RCC 7860 (cell line): ENCODE measurements around the gene SEPTIN5.

Experiments used
- DNase-seq: peaks from one replicate; pipeline ENCODE4 v3.0.0-alpha.2; 2015; ENCODE audit warnings: low spot score
- FAIRE-seq: peaks from 2 replicates; lab custom pipeline; 2012; peaks lifted over from hg19 to GRCh38; lab: Jason Lieb, UNC

SEPTIN5 gene

GRCh38 chr22:19704355-19705015 is 9.8 kb upstream of the SEPTIN5 start:
- no peak for FAIRE-seq
- no peak for DNase-seq

DNA sequence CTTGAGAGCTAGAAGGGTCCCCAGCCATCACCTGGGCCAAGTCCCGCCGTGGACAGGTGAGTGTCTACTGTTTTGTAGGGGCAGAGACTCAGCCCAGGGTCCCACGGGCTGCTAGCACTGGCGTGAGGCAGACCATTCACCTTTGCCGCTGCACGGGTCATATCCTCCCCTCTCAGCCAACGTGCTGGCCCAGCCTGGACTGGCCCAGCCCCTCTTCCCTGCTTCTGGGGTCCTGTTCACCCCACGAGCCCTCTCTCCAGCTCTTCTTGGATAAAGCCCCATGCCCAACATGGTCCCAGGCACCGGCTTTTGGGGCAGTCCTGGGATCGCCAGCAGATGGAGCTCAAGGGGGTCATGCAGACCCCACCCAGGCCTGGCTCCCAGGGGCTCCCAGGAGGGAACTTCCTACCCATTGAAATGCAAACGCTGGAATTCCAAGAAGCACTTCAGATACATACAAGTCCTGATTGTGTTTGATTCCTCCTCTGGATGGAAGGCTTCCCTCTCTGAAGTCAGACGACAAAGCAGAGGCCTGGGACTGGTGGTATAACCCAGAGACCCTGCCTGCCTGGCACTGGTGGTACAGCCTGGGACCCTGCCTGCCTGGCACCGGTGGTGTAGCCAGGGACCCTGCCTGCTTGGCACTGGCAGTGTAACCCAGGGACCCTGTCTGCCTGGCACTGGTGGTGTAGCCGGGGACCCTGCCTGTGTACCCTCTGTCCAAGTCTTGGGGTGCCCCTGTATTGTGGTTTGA is 8.9 kb upstream of the SEPTIN5 start:
- DNase-seq (no peak), FAIRE-seq (no peak)

DNA sequence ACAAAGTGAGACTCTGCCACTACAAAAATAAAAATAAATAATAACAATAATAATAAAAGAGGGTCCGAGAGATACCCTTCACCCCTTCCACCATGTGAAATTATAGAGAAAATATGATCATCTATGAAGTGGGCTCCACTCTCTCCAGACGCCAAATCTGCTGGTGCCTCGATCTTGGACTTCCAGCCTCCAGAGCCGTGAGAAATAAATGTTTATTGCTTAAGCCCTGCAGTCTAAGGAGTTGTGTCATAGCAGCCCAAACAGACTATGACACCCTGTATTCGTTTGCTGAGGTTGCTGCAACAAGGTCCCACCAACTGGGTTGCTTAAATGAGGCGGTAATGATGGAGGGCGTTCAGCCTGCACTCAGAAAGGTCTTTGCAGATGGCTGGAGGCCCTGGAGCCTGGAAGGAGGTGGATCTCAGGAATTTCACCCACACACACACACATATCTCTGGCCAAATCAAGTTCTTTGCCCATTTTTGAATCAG is 7.6 kb upstream of the SEPTIN5 start:
- DNase-seq (no peak), FAIRE-seq (no peak)

- FAIRE-seq (no peak), DNase-seq (no peak)
These were observed 6.7 kb upstream of the SEPTIN5 start for GRCh38 chr22:19707347-19708290.

- no peak for DNase-seq
- no peak for FAIRE-seq
These were observed 5.8 kb upstream of the SEPTIN5 start for GRCh38 chr22:19708321-19709011.

- DNase-seq (no peak), FAIRE-seq (no peak)
These were observed 5.1 kb upstream of the SEPTIN5 start for GRCh38 chr22:19709063-19709769.

- FAIRE-seq (no peak), DNase-seq (no peak)
These were observed 4.1 kb upstream of the SEPTIN5 start for GRCh38 chr22:19710020-19710768.

DNA sequence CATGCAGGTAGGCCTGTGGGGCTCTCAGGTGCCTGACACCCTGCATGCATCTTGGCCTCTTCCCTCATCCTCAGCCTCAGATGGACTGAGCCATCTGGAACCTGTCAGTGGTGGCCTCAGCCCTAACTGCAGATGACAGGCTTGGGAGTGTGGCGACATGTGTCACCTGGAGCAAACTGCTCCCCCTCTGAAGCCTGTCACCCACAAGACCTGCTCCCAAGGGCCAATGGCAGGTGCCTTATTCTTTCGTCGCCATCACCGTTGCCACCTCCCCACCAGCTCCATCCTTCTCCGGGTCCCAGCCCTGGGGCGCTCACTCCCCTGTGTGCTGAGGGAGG is 3.6 kb upstream of the SEPTIN5 start:
- no peak for DNase-seq
- FAIRE-seq, result no peak

DNA sequence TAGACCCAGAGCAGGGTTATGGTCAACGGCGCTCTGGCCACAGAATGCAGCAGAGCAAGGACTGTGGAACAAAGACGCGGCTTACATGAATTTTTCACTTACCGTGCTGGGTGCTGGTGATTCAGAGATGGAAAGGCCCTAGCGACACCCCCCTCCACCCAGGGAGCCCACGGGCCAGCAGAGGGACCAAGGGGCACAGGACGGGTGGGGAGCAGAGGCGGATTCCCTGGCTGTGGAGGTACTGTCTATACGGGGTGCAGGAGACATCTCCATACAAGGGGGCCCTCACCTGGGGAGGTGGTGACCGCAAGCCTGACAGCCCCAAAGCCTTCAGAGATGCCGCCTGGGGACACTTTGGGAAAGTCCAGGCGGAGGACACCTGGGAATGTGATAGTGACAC is 1.1 kb upstream of the SEPTIN5 start:
- DNase-seq, result no peak
- FAIRE-seq, result no peak

GRCh38 chr22:19713650-19714311 is 522 bp upstream of the SEPTIN5 start:
- FAIRE-seq (no peak), DNase-seq (no peak)

DNA sequence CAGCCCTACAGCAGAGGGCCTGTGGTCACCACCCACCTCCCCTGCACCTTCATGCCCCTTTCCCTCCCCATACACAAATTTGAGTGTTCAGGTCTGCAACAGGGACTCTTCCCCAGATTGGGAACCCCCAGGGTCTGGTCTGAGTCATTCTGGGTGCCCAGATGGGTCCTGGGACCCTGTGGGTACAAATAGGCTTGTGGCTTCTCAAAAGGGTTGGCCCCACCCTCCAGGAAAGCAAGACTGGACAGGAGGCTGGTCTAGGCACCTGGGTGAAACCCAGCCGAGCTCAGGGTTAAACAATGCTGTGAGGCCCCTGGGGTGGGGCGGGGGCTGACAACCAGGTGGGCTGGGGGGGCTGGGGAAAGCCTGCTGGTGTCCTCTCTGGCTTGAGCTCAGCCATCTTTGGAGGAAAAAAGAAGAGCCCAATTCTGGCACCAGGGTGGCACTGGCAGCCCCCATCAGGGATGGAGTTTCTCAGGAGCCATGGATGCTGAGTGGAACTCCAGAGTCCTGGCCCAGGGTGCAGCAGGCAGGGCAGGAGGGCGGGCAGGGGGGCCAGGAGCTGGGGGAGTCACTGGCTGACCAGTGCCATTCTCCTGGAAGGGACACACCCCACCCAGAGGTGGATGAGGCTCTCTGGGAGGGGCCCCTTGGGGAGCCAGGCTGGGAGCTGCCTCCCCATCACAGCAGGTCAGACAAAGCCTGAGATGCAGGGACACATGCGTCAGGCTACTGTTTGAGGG is 1.1 kb downstream of the SEPTIN5 start:
- DNase-seq (no peak), FAIRE-seq (no peak)

DNA sequence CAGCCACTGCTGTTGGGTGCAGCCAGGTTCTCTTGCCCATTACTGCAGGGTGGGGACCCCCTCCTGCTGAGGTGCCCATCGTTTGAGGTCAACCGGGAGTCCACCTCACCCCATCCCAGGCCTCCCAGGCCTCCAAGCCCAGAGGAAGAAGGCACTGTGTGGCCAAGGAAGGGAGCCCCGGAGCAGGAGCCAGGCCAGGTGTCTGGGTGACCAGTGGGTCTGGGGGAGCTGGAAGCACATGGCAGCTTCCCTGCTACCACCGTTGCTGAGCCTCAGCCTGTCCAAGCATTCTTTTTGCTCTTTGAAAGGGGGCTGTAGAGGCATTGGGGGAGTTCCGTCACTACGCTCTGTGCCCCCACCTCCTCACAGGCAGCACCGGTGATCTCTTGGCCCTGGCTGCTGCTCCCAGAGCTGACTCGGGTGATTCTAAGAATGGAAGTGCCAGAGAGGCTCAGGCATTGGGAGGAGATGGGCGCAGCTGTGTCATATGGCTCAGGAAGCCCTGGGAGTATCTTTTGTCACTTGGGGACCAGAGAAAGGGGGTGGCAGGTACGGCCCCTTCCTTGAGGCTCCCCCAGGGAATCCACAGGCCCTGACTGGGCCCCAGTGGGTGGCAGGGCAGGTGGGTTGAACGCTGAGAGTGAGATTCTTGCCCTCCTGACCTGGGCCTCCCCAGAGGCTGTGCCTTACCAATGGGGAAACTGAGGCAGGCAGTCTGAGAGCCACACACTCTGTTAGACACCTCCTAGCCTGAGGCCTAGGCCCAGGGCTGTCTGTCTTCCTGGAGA is 1.9 kb downstream of the SEPTIN5 start:
- no peak for DNase-seq
- FAIRE-seq, result no peak

- DNase-seq (no peak), FAIRE-seq (no peak)
These were observed 2.5 kb downstream of the SEPTIN5 start for GRCh38 chr22:19716829-19717105.

DNA sequence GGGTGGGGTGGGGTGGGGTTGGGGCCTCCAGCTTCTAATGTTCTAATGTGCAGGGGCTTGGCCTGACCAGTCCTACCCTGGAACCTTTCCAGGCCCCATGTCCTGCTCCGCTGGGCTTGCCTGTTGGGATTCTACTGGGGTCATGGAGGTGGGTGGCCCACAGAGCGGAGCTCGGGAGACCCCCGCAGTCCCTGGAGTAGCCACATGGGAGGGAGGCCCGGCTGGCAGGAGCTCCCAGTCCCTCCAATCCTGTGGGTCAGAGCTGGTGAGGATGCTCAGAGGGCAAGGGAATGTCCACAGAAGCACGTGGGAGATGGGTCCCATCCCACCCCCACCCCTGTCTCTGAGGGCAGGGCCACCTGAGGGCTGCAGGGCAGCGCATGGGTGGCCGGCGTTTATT is 2.9 kb downstream of the SEPTIN5 start:
- FAIRE-seq (no peak), DNase-seq (no peak)

DNA sequence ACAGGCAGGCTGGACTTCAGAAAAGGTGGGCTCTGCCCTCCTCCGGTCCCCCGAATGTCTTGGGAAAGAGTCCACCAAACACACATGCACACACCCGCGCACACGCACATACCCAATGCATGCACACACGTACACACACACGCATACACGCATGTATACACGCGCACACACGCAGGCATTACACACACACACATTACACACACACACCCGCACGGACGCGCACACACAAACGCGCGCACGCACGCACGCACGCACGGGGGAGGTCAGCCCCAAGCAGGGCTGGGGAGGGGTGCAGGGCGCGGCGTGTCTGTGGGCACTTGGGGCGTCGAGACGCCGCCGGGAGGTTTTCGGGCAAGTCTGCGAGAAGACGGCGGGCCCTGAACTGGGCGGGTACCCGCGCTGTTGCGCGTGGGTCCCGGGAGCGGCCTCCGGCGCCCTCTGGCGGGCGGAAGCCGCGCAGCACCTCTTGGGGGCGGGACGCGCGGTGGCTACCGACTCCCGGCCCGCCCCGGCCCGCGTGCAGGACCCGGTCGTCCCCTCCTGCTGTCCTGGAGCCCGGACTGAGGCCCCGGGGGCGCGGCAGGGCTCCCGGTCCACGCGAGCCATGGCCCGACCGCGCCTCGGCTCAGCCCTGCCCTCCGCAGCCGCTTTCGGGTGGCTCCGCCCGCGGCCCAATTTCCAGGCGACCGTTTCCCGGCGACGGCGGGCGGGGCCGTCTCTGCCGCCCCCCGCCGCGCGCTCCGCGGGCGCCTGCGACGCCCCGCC is 3.6 kb downstream of the SEPTIN5 start:
- no peak for FAIRE-seq
- DNase-seq, result peak; percentile 33

GRCh38 chr22:19718456-19719049 is 4.2 kb downstream of the SEPTIN5 start:
- no peak for FAIRE-seq
- DNase-seq, result no peak

GRCh38 chr22:19719050-19719482 is 4.8 kb downstream of the SEPTIN5 start:
- no peak for FAIRE-seq
- DNase-seq, result no peak
